Measurements from ENCODE around the gene ANK2. TPM values are rescaled to one million over a fixed set of nuclear protein-coding genes. Genes with fewer than 3 reads are reported as not detected.
A peak's percentile ranks its signal among the peaks of the same experiment; 100 is the strongest.

The ANK2 gene
- total RNA-seq, 1 experiment from 2014 or later, result 21.2 TPM

- DNase-seq (ENCODE audit: low spot score), result peak; percentile 89
Measured at GRCh38 chr4:113394730-113395530, 345.5 kb downstream of the ANK2 start.

GRCh38 chr4:113397114-113397701 lies 347.8 kb downstream of the ANK2 start:
- DNase-seq (ENCODE audit: low spot score), result peak; percentile 16

- no peak for DNase-seq (ENCODE audit: low spot score)
Measured at GRCh38 chr4:113398441-113399143, 349.1 kb downstream of the ANK2 start.

GRCh38 chr4:113404167-113404571 lies 354.7 kb downstream of the ANK2 start:
- DNase-seq (ENCODE audit: low spot score), result no peak

GRCh38 chr4:113404841-113405240 lies 355.4 kb downstream of the ANK2 start:
- no peak for DNase-seq (ENCODE audit: low spot score)

- DNase-seq (ENCODE audit: low spot score), result no peak
Measured at GRCh38 chr4:113405874-113406722, 356.6 kb downstream of the ANK2 start.

GRCh38 chr4:113406723-113407016 lies 357.2 kb downstream of the ANK2 start:
- no peak for DNase-seq (ENCODE audit: low spot score)

- DNase-seq (ENCODE audit: low spot score), result no peak
Measured at GRCh38 chr4:113407409-113407808, 358.0 kb downstream of the ANK2 start.

- no peak for DNase-seq (ENCODE audit: low spot score)
Measured at GRCh38 chr4:113409181-113409580, 359.7 kb downstream of the ANK2 start.

GRCh38 chr4:113410686-113411085 lies 361.2 kb downstream of the ANK2 start:
- DNase-seq (ENCODE audit: low spot score), result no peak

- DNase-seq (ENCODE audit: low spot score), result peak; percentile 32
Measured at GRCh38 chr4:113411496-113411938, 362.1 kb downstream of the ANK2 start.

GRCh38 chr4:113419631-113420030 lies 370.2 kb downstream of the ANK2 start:
- no peak for DNase-seq (ENCODE audit: low spot score)

- DNase-seq (ENCODE audit: low spot score), result no peak
Measured at GRCh38 chr4:113420938-113421337, 371.5 kb downstream of the ANK2 start.

GRCh38 chr4:113423631-113424030 lies 374.2 kb downstream of the ANK2 start:
- peak; percentile 55 for DNase-seq (ENCODE audit: low spot score)

- no peak for DNase-seq (ENCODE audit: low spot score)
Measured at GRCh38 chr4:113433116-113433515, 383.7 kb downstream of the ANK2 start.

Data from A172 (cell line).